Cardiac muscle cell (in vitro differentiated cells and primary cell): ENCODE measurements around the gene TPRG1. TPM values are rescaled to one million over a fixed set of nuclear protein-coding genes. Genes with fewer than 3 reads are reported as not detected.

Experiments used
- DNase-seq, 2 donors: peaks; one replicate each; pipeline versions ENCODE4 v3.0.0 to v3.0.0-alpha.2; 2010 to 2017; ENCODE audit warnings: low read depth in 1 of 2, low spot score in 1 of 2
- H3K27ac ChIP-seq: fragments of 200-600 bp; sonication (generic); 2 replicates; pipeline ENCODE4 v1.5.1; 2016
- H3K27me3 ChIP-seq: fragments of 200-600 bp; sonication (generic); 2 replicates; pipeline ENCODE4 v1.6.0; 2016; ENCODE audit warnings: control low read depth
- H3K36me3 ChIP-seq: fragments of 200-600 bp; sonication (generic); 2 replicates; pipeline ENCODE4 v1.5.1; 2016; ENCODE audit warnings: control low read depth
- H3K4me1 ChIP-seq: fragments of 200-600 bp; sonication (generic); 2 replicates; pipeline ENCODE4 v1.8.1; 2017; ENCODE audit warnings: low read depth, mild to moderate bottlenecking, mixed run types
- H3K4me3 ChIP-seq: fragments of 200-600 bp; sonication (generic); 2 replicates; pipeline ENCODE4 v1.5.1; 2016; ENCODE audit warnings: mild to moderate bottlenecking
- H3K9me3 ChIP-seq: fragments of 200-600 bp; sonication (generic); 2 replicates; pipeline ENCODE4 v1.5.1; 2017; ENCODE audit warnings: low read depth, mild to moderate bottlenecking, control low read depth
- polyA plus RNA-seq: library from polyadenylated mRNA; unstranded; fragments of >200 nt; fragmentation: Nextera tagmentation; extraction: Ambion mirVana; gene quantifications from 2 replicates; pipeline ENCODE4 v1.2.1, GENCODE V29; 2016
- total RNA-seq: library from RNA; depleted of rRNA; stranded (reverse); fragments of >200 nt; gene quantifications from 2 replicates; pipeline ENCODE4 v1.2.3, GENCODE V29; 2016
- TF ChIP-seq, protein P1 (sequence below): IDR thresholded peaks from 2 replicates; pipeline ENCODE4 v1.5.1; 2012; ENCODE audit warnings: low read depth, mild to moderate bottlenecking, low read length

Gene TPRG1
- total and polyA plus RNA-seq, 2 experiments from 2014 or later: 0.09 to 0.48 TPM

GRCh38 chr3:189369636-189370035, 197.9 kb downstream of the TPRG1 start:
- H3K27ac ChIP-seq: no peak overlapping the region
- no peaks in the 10 kb centered on the region for H3K9me3 ChIP-seq
- H3K36me3 ChIP-seq: no peaks in the 10 kb centered on the region
- TF ChIP-seq, protein P1, sequence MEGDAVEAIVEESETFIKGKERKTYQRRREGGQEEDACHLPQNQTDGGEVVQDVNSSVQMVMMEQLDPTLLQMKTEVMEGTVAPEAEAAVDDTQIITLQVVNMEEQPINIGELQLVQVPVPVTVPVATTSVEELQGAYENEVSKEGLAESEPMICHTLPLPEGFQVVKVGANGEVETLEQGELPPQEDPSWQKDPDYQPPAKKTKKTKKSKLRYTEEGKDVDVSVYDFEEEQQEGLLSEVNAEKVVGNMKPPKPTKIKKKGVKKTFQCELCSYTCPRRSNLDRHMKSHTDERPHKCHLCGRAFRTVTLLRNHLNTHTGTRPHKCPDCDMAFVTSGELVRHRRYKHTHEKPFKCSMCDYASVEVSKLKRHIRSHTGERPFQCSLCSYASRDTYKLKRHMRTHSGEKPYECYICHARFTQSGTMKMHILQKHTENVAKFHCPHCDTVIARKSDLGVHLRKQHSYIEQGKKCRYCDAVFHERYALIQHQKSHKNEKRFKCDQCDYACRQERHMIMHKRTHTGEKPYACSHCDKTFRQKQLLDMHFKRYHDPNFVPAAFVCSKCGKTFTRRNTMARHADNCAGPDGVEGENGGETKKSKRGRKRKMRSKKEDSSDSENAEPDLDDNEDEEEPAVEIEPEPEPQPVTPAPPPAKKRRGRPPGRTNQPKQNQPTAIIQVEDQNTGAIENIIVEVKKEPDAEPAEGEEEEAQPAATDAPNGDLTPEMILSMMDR: no peak
- no peaks in the 10 kb centered on the region for H3K4me1 ChIP-seq
- H3K4me3 ChIP-seq: no peak overlapping the region
- H3K27me3 ChIP-seq: no peaks in the 10 kb centered on the region
- DNase-seq: no peak

- H3K4me3 ChIP-seq: no peak overlapping the region
- no peaks in the 10 kb centered on the region for H3K36me3 ChIP-seq
- H3K9me3 ChIP-seq: no peaks in the 10 kb centered on the region
- H3K4me1 ChIP-seq: no peaks in the 10 kb centered on the region
- H3K27me3 ChIP-seq: no peaks in the 10 kb centered on the region
- TF ChIP-seq, protein P1: no peak
- no peak overlapping the region for H3K27ac ChIP-seq
- DNase-seq: no peak
These were observed 200.5 kb downstream of the TPRG1 start for GRCh38 chr3:189372243-189372642.
